Tibial artery (tissue), 4 donors: ENCODE measurements around the gene DLG2.

Experiments
- DNase-seq, 2 donors: peaks; one replicate each; pipeline ENCODE4 v3.0.0-alpha.2; 2019
- H3K27ac ChIP-seq, 2 donors: fragments of 200-600 bp; sonication (generic) in 1 of 2; 1 replicate in 1 of 2; 2 replicates in 1 of 2; pipeline ENCODE4 v1.5.1; 2018 to 2019; ENCODE audit warnings: mild to moderate bottlenecking in 1 of 2
- H3K27me3 ChIP-seq, 2 donors: fragments of 200-600 bp; sonication (generic) in 1 of 2; one replicate each; pipeline versions ENCODE4 v1.5.1 to v1.6.0; 2016 to 2019
- H3K36me3 ChIP-seq, 3 donors: fragments of 200-600 bp; sonication (generic) in 2 of 3; one replicate each; pipeline ENCODE4 v1.5.1; 2016 to 2019; ENCODE audit warnings: mild to moderate bottlenecking in 2 of 3
- H3K4me1 ChIP-seq, 4 donors: fragments of 200-600 bp; sonication (generic) in 2 of 4; 1 replicate in 3 of 4; 2 replicates in 1 of 4; pipeline ENCODE4 v1.5.1; 2016 to 2019
- H3K4me3 ChIP-seq, 2 donors: fragments of 200-600 bp; sonication (generic) in 1 of 2; 1 replicate in 1 of 2; 2 replicates in 1 of 2; pipeline ENCODE4 v1.5.1; 2018 to 2019; ENCODE audit warnings: mild to moderate bottlenecking in 2 of 2
- H3K9me3 ChIP-seq, 3 donors: fragments of 200-600 bp; sonication (generic) in 1 of 3; one replicate each; pipeline ENCODE4 v1.5.1; 2016 to 2019
- intact Hi-C: fragments of 100-400 bp; cut with DNase I; formaldehyde crosslinking; loops from one replicate; pipeline ENCODE4 v1.15.0; 2023; ENCODE audit warnings: low total_unique reads
- TF ChIP-seq, protein P1 (sequence below), 2 experiments: fragments of 200-600 bp in 1 of 2; fragments of 450-650 bp in 1 of 2; IDR thresholded peaks; one replicate each; pipeline ENCODE4 v1.5.1; 2017 to 2019; ENCODE audit warnings: antibody characterized with exemption in 2 of 2, mild to moderate bottlenecking in 1 of 2, moderate library complexity in 1 of 2

DLG2 gene

GRCh38 chr11:85313741-85314140, 313.4 kb downstream of the DLG2 start:
- no peak for DNase-seq
- H3K36me3 ChIP-seq, result no peaks in the 10 kb centered on the region
- H3K27ac ChIP-seq, result no peak overlapping the region
- TF ChIP-seq, protein P1, sequence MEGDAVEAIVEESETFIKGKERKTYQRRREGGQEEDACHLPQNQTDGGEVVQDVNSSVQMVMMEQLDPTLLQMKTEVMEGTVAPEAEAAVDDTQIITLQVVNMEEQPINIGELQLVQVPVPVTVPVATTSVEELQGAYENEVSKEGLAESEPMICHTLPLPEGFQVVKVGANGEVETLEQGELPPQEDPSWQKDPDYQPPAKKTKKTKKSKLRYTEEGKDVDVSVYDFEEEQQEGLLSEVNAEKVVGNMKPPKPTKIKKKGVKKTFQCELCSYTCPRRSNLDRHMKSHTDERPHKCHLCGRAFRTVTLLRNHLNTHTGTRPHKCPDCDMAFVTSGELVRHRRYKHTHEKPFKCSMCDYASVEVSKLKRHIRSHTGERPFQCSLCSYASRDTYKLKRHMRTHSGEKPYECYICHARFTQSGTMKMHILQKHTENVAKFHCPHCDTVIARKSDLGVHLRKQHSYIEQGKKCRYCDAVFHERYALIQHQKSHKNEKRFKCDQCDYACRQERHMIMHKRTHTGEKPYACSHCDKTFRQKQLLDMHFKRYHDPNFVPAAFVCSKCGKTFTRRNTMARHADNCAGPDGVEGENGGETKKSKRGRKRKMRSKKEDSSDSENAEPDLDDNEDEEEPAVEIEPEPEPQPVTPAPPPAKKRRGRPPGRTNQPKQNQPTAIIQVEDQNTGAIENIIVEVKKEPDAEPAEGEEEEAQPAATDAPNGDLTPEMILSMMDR (IDR thresholded peaks at IDR 0.05), result no peak
- no peaks in the 10 kb centered on the region for H3K9me3 ChIP-seq
- peaks cover 0 to 6% (median 0%) of the 10 kb centered on the region in 4 donors for H3K4me1 ChIP-seq
- no peak overlapping the region for H3K4me3 ChIP-seq
- no peaks in the 10 kb centered on the region for H3K27me3 ChIP-seq
- intact Hi-C loops, result no loop called here

- no peak for DNase-seq
- H3K36me3 ChIP-seq, result no peaks in the 10 kb centered on the region
- no peak overlapping the region for H3K27ac ChIP-seq
- H3K4me1 ChIP-seq, result peaks cover 0 to 6% (median 0%) of the 10 kb centered on the region in 4 donors
- TF ChIP-seq, protein P1 (IDR thresholded peaks at IDR 0.05), result no peak
- intact Hi-C loops, result no loop called here
- no peaks in the 10 kb centered on the region for H3K27me3 ChIP-seq
- no peaks in the 10 kb centered on the region for H3K9me3 ChIP-seq
- H3K4me3 ChIP-seq, result no peak overlapping the region
These were observed 316.7 kb downstream of the DLG2 start for GRCh38 chr11:85310479-85310878.

DNA sequence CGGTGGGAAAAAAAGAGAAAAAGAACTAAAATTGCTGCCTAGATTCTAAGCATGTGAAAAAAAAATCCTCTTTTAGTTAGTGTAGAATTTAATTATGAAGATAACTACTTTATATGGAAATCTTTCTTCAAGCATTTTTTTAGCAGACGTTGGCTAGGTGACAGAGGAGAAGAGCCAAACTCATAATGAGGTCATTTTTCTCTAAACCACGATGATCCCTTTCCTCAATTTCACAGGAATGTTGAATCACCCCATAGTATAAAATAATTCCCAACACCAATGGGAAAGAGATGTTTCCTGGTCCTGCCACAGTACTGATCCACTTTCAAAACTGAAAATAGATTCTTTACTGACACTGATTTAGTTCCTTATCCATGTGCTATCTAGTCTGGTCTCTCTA, 319.8 kb downstream of the DLG2 start:
- H3K36me3 ChIP-seq, result no peaks in the 10 kb centered on the region
- DNase-seq, result no peak
- TF ChIP-seq, protein P1 (IDR thresholded peaks at IDR 0.05), result no peak
- no peaks in the 10 kb centered on the region for H3K9me3 ChIP-seq
- no peak overlapping the region for H3K4me3 ChIP-seq
- H3K27me3 ChIP-seq, result no peaks in the 10 kb centered on the region
- H3K4me1 ChIP-seq, result peaks cover 0 to 6% (median 0%) of the 10 kb centered on the region in 4 donors
- H3K27ac ChIP-seq, result no peak overlapping the region
- intact Hi-C loops, result no loop called here

- H3K36me3 ChIP-seq, result no peaks in the 10 kb centered on the region
- H3K4me1 ChIP-seq, result no peaks in the 10 kb centered on the region
- no peak overlapping the region for H3K27ac ChIP-seq
- no peak for DNase-seq
- no peak overlapping the region for H3K4me3 ChIP-seq
- intact Hi-C loops, result no loop called here
- no peaks in the 10 kb centered on the region for H3K27me3 ChIP-seq
- TF ChIP-seq, protein P1 (IDR thresholded peaks at IDR 0.05), result no peak
- H3K9me3 ChIP-seq, result no peaks in the 10 kb centered on the region
These were observed 325.1 kb downstream of the DLG2 start for GRCh38 chr11:85301895-85302678.

DNA sequence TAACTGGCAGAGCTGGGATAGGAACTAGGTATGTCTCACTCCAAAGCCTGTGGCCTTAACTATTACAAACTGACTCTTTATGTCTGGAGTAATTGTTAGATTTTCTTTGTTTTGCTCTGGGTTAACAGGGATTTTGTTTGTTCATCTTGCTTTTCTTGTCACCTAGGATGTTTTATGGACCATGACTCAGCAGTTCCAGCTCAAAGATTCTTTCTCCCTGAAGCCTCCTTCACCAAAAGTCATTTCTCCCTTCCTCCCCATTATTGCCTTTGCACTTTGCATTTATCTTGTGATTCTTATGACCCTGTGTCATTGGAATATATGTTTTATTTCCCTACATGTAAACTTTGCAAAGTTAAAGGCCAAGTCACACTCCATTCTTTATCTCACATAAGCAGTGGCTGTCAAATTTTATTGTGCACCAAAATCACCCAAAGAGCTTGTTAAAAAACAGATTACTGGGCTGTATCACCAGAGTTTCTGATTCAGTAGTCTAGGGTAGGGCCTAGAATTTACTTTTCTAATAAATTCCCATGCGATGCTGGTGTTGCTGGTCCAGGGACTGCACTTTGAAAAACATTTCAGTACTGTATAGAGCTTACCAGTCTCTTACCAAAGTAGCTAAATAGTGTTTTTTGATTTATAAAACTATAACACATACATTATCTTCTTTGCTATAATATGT, 327.7 kb downstream of the DLG2 start:
- Histone ChIP-seq H3K4me1 (no peaks in the 10 kb centered on the region), H3K27ac (no peak overlapping the region), H3K27me3 (no peaks in the 10 kb centered on the region), H3K4me3 (no peak overlapping the region), H3K36me3 (no peaks in the 10 kb centered on the region), H3K9me3 (no peaks in the 10 kb centered on the region)
- DNase-seq, result no peak
- intact Hi-C loops, result no loop called here
- TF ChIP-seq, protein P1 (IDR thresholded peaks at IDR 0.05), result no peak
